Left cardiac atrium (tissue), 4 donors: ENCODE results near the gene PXK. TPM values are rescaled to one million over a fixed set of nuclear protein-coding genes. Genes with fewer than 3 reads are reported as not detected.
A peak's percentile ranks its signal among the peaks of the same experiment; 100 is the strongest.
"Not testable (repeated sequence)": the region's sequence is repeated elsewhere in the genome, so short reads cannot be mapped to it uniquely, and the experiment has no call there.

Experiments used
- ATAC-seq, 2 donors: fragments of 200-7000 bp; cut with Tn5 transposase; one replicate each; pipeline ENCODE4 v1.9.1; 2020; ENCODE audit warnings: mild to moderate bottlenecking in 2 of 2, moderate library complexity in 2 of 2
- DNase-seq: peaks from one replicate; pipeline ENCODE4 v3.0.0-alpha.2; 2020
- intact Hi-C, 2 donors: fragments of 100-400 bp; cut with DNase I; formaldehyde crosslinking; loops; one replicate each; pipeline versions ENCODE4 v1.14.1 to v1.15.1; 2022 to 2023
- long read RNA-seq: library from polyadenylated mRNA; unstranded; transcript quantifications from one replicate; pipeline ENCODE4 v2.0.0, GENCODE V29; 2021
- total RNA-seq, 2 donors: library from RNA; stranded (reverse); fragmentation: NEBNext Ultra II Directional; extraction: Animal tissue kit (Norgen Biotek cat#: 25700); gene quantifications; one replicate each; pipeline ENCODE4 v1.2.1, GENCODE V29; 2021
- donor health status: DM: no; HTN: yes; CAD: no.
- donor health status: DM: no; HTN: yes; CAD: no; lungs with severe emphysema.
- donor health status: DM: yes; HTN: yes; CAD: no.
- donor health status: Dilated cardiomyopathy.

The PXK gene
- total RNA-seq, result 10 to 100 TPM; 13.3 to 15.1 TPM
- long read RNA-seq, partial matches to known transcripts, result 2 of 12 reads
- long read RNA-seq, other reads (novel, unspliced or antisense), result 5 of 12 reads

DNA sequence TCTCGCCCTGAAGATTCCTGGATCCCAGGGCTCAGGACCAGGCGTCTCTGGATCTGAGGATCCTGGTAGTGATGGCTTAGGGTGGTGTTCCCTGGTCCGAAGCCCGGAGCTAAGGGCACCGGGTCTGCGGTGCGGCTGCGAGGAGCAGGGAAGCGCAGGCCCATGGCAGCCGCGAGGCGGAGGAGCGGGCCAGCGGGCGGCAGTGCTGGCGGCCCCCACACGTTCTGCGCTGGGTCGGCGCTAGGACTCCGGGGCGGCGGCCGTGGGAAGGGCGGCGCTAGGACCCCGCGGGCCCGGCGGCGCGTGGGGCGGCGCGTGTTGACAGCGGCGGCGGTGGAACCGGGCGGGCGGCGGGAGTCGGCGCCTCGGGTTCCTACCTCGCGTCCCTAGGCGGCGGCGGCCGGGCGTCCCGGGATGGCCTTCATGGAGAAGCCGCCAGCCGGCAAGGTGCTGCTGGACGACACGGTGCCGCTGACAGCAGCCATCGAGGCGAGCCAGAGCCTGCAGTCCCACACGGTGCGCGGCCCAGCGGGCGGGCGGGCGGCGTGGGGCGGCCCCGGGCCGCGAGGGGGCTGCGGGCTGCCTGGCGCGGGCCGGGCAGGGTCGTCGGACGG, at the start of gene PXK:
Gene PXK, plus strand, starts transcription at position 318 of the 614 bp plus-strand sequence. Its CDS starts 97 bp downstream, at position 415.
- peak; percentile 96 to 97 for ATAC-seq
- intact Hi-C loops, result loop anchor here (5.0 kb wide), 3 partner anchors 65 to 160 kb away; partner anchors contain the start of gene KCTD6 (in 1 of the 2)
- DNase-seq, result peak; percentile 86

DNA sequence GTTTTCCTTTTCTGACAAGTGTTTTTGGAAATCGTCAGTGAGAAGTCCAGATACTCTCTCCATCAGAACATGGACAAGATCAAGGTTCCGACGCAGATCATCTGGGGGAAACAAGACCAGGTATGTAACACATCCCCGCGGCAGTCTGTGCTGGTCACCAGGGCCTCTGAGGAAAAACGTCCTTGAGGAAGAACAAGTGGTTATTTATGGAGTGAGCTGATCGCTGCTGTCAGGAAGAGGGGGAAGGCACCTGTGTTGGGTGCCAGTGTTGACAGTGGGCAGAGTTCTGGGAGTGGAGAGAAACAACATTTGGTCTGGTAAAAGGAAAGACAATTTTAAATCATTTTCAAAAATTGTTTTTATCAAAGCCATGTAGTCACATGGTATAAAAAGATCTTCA, 47.4 kb upstream of the PXK start:
- DNase-seq, result no peak
- peak; percentile 60 to 74 for ATAC-seq
- intact Hi-C loops, result no loop called here

DNA sequence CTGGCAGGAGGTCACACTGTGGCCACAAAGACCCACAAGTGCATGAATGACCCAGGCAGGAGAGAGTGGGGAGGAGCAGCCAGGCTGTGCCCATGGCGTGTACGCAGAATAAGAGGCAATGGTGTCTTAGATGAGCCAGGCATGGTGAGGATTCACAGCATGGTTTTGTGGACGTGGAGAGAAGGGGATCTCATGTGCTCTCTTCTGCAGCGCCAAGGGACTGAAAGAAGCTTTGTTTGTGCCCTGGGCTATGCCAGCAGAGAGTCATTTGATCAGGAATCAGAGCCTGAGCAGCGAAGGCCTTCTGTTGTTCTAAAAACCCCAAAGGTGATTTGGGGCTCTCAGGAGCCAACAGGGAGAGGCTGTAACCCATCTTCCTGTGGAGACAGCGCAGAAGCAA, 45.3 kb upstream of the PXK start:
- DNase-seq (no peak), ATAC-seq (no peak)
- intact Hi-C loops, result no loop called here

DNA sequence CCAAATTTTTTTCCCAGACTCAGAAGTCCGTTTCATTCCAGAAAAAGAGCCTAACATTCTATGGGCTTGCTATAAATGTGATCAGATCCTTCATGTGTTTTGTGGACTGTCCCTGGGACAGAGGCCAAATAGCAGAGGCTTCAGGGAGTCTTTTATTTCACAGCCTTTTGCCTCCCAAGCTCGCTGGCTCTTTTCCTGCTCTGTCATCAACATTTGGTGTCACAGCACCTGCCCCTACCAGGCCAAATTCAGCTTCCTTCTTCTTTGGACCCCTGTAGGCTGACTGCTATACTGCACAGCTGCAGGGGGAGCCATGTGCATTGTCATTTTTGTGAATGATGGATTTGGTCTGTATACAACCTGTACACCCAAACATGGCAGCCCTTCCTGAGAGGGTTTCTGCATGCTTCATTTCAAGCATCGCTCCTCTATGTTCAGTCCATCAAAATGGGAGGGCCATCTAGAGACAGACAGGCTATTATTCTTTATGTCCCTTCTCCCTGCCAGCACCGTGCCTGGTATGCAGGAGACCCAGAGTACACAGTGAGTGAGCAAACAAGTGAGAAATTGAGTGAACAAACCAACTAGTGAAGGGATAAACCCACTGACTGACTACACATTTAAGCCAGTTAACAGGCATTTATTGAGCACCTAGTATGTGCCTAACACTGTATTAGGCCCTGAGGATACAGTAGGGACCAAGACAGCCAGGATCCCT, 44.5 kb upstream of the PXK start:
- no peak for DNase-seq
- peak; percentile 37 to 83 for ATAC-seq
- intact Hi-C loops, result no loop called here

DNA sequence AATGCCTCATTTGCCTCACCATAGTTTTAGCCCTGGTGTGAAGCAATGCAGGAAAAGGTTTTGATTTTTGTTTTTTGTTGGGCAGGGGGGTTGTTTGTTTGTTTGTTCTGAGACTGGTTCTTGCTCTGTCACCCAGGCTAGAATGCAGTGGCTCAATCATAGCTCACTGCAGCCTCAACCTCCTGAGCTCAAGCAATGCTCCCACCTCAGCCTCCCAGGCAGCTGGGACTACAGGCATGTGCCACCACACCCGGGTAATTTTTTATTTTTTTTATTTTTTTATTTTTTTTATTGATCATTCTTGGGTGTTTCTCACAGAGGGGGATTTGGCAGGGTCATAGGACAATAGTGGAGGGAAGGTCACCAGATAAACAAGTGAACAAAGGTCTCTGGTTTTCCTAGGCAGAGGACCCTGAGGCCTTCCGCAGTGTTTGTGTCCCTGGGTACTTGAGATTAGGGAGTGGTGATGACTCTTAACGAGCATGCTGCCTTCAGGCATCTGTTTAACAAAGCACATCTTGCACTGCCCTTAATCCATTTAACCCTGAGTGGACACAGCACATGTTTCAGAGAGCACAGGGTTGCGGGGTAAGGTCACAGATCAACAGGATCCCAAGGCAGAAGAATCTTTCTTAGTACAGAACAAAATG, 43.6 kb upstream of the PXK start:
- ATAC-seq, intact Hi-C loops: not testable (repeated sequence)

DNA sequence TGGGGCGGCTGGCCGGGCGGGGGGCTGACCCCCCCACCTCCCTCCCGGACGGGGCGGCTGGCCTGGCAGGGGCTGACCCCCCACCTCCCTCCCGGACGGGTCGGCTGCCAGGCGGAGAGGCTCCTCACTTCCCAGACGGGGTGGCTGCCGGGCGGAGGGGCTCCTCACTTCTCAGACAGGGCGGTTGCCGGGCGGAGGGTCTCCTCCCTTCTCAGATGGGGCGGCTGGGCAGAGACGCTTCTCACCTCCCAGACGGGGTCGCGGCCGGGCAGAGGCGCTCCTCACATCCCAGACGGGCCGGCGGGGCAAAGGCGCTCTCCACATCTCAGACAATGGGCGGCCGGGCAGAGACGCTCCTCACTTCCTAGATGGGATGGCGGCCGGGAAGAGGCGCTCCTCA, 42.2 kb upstream of the PXK start:
- intact Hi-C loops, ATAC-seq, DNase-seq: not testable (repeated sequence)

More for the DNA sequence above, 43.6 kb upstream of the PXK start:
- DNase-seq, result not testable (repeated sequence)

DNA sequence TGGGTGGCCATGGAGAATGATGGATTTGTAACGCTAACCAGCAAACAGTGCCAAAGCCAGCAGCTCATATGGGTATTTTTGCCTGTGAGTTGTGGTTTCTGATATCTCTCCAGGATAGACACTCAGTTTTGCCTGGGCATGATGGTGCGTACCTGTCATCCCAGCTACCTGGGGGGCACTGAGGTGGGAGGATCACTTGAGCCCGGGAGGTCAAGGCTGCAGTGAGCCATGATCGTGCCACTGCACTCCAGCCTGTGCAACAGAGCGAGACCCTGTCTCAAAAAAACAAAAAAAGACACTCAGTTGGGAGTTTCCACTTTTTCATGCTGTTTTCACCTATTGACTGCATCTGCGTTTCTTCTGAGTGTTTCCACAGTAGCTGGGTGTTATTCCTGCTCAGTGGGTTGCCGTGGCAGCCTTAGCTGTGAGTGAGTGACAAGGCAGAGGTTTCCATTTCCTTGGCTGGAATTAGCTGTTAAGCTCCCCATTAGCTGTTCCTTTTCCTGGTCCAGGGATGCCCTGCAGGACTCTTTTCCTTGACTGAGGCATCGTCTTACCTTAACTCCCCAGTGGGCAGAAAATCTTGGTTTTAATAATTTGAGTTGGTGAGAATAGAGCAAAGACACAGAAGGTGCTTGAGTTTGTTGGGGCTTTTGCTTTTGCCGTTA, 40.9 kb upstream of the PXK start:
- intact Hi-C loops, result no loop called here

DNA sequence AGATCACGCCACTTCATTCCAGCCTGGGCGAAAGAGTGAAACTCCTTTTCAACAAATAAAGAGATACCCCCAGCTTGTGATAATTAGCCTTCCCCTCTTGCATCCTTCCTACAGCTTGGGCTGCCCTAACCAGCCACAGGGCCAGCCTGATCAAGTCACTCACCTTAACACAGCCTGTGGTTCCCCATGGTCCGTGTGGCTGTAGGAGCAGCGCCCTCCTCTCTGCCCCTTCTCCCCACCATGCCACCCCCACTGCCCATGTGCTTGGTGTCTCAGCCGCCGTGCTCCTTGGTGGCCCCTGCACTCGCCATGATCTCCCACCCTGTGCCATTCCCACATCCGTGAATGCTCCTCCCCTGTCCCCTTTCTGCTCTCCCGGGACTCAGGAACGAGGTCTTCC, 39.8 kb upstream of the PXK start:
- ATAC-seq (no peak), DNase-seq (no peak)
- intact Hi-C loops, result no loop called here

More for the DNA sequence above, 40.9 kb upstream of the PXK start:
- DNase-seq (no peak), ATAC-seq (no peak)

DNA sequence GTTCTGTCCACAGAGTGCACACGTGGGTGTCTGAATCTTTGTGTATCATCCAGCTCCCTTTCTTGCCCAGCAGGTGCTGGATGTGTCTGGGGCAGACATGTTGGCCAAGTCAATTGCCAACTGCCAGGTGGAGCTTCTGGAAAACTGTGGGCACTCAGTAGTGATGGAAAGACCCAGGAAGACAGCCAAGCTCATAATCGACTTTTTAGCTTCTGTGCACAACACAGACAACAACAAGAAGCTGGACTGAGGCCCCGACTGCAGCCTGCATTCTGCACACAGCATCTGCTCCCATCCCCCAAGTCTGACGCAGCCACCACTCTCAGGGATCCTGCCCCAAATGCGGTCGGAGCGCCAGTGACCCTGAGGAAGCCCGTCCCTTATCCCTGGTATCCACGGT, 39.2 kb upstream of the PXK start:
- ATAC-seq (no peak), DNase-seq (no peak)
- intact Hi-C loops, result no loop called here

DNA sequence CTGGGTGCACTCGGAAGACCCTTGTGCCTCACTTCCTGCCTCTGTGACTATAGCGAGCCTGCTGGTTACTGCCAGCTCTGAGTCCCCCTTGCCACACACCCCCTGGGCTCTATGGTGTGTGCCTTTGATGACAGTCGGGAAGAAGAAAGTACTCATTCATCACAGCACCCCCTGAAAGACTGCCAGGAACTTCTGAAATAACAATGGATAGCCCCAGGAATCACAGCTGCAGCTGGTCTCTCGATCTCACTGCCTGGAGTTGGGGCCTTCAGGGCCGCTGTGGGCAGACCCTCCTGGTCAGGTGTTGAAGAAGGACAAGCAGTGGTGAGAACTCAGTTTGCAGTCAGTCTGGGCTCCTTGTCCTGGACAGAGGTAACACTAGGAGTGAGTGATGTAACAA, 36.4 kb upstream of the PXK start:
- ATAC-seq (no peak), DNase-seq (no peak)
- intact Hi-C loops, result no loop called here

DNA sequence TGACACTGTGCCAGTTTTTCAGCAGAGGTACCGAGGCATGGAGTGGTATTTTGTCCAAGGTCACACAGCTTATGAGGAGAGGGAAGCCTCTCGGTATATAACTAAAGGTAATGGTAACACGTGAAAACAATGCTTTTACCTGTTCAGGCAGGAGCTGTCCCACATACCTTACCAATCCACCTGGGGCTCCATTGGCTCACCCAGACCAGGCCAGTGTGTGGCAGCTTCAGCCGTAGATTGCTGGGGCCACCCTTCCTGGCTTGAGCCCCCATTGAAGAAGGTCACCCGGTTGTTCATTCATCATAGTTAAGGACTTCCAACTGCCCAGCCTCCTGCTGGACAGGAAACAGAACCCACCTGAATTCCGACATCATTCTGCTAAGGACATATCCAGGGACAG, 35.8 kb upstream of the PXK start:
- DNase-seq (no peak), ATAC-seq (no peak)
- intact Hi-C loops, result no loop called here

DNA sequence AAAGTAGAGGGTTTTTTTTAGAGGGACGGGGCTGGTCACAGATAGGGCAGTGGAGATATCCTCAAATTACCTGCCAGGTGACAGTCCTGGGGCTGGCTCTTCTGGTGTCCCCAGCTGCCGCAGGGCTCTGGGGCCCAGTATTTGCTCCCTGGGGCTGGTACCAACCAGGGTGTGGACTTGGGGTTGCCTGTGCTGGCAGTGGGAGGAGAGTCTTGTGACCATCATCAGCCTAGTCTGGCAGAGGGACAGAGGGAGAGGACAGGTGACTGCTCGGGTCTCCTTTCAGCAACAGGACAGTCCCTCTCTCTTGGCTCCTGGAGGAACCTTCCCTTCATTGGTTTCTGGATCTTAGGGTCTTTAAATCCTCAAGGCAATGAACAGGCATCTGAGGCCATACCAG, 34.5 kb upstream of the PXK start:
- DNase-seq, result no peak
- intact Hi-C loops, result no loop called here
- ATAC-seq, result no peak

DNA sequence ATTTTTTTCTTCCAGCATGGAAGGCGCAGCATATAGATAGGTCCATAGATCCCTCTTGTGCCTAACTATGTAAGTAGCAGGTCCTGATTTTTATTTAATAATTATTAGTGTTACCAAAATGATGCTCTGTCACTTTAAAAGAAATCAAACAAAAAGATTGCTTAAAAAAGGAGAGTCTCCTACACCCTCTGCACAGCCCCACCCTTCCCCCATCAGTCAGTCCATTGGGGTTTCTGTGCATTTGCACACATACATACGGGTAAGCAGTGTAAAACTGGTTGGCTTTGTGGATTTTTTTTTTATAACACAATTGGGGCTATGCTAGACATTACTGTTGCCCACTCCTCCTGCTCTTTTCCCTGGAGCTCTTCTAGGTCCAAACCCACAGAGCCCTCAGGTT, 33.6 kb upstream of the PXK start:
- ATAC-seq (no peak), DNase-seq (no peak)
- intact Hi-C loops, result no loop called here

DNA sequence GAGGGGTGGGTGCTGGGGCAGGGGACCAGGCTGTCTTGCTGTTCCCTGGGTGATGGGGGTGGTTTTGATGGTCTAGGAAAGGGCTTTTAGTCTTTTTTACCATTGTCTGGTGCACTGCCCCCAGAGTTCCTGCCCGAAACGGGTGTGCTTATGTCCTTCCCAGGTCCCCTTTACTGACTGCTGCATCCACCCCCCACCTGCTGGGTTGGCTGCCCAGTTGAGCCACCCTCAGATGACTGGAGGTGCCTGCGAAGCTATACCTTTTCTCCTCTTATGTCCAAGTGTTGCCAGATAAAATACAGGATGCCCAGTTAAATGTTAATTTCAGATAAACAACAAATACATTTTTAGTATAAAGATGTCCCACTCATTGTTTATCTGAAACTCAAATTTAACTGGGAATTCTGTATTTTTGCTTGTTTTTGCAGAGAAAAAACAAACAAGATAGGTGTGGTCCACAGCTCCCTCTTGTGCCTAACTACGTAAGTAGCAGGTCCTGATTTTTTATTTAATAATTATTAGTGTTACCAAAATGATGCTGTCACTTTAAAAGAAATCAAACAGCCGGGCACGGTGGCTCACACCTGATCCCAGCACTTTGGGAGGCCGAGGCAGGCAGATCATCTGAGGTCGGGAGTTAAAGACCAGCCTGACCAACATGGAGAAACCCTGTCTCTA, 32.7 kb upstream of the PXK start:
- no peak for DNase-seq
- ATAC-seq, result peak in 1 of 2 donors; percentile 31
- intact Hi-C loops, result loop anchor here (1.0 to 5.0 kb wide), 3 partner anchors 63 to 113 kb away; partner anchors contain the start of gene ABHD6 (in 1 of the 2)

DNA sequence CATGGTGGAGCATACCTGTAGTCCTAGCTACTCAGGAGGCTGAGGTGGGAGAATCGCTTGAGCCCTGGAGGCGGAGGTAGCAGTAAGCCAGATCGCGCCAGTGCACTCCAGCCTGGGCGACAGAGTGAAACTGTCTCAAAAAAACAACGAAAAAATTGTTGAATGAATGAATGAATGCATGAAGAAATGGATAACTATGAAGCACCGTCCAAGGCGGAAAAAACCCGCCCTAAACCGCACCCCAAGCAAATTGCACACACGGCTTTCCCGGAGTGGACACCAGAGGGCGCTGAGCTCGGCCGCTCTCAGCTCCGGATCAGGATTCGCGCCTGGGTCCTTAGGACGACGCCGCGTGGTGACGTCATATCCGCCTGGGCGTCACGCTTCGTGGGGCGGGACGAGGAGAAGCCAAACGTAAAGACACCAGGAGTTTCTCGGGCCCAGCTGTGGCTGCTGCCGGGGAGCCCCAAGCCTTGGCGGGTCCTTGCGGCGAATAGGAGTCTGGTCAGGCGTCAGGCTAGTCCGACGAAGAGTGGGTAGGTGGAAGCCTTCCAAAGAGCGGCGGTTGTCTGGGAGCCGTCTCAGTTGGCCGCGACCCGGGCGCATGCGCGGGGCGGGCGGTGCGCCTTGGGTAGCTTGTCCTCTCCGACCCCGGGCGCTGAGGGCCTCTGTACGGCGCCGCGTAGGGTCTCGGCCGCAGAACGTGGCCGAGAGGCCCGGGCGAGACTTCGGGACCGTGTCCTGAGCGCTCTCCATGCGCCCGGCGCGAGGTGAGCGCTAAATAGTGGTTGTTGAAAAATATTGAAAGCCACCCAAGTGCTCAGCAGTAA, 26.6 kb upstream of the PXK start, which contains the start of the genes HTD2 and RPP14:
Gene HTD2, plus strand, starts transcription at position 639 of the 830 bp plus-strand sequence. CDS start 11,094 bp downstream, outside the sequence.
Gene RPP14, plus strand, starts transcription at position 364 of the 830 bp plus-strand sequence. CDS start 4,085 bp downstream, outside the sequence.
- peak; percentile 96 for ATAC-seq
- peak; percentile 99 for DNase-seq
- intact Hi-C loops, result no loop called here

DNA sequence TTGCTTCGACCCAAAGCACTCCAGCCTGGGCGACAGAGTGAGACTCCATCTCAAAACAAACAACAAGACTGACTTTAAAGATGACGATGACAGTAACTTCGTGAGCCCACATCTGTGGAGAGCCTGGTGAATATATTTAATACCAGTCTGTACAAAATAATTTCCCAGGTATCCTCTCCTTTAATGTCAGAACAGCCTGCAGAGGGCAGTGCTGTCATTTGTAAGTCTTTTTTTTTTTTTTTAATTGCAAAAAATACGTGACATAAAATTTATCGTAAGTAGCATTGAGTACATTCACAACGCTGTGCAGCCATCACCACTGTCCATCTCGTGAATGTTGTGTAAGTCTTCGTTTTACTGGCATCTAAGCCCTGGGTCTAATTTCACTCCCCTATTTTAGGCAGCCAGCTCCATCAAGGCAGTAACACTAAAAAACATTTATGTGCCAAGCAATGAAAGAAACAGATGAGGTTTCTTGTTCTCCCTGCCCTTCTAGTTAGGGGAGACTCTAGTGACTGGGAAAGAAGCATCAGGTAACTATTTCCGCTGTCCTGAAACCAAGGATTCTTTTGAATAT, 25.0 kb upstream of the PXK start:
- DNase-seq (peak; percentile 45), ATAC-seq (no peak)
- intact Hi-C loops, result no loop called here

DNA sequence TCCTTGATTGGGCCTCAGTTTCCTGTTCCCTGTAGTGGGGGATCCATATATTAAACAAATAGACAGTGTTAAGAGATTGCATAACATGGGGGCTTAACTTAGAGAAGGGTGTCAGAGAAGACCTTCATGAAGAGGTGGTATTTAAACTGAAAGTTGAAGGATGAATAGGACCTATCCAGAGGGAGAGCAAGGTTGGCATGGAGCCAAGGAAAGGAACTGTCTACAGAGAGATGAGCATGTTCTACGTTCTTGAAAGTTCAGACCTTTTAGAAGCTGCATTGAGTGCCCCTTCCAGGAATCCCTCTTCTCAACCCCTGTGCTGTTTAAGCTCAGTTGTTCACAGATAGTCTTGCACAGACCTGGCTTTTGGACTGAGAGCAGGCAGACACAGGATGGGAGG, 24.0 kb upstream of the PXK start:
- DNase-seq, result no peak
- ATAC-seq, result no peak
- intact Hi-C loops, result no loop called here
